ENCODE data around the gene CTSE. TPM values are rescaled to one million over a fixed set of nuclear protein-coding genes. Genes with fewer than 3 reads are reported as not detected.

Gene CTSE
- total and polyA plus RNA-seq, 2 of the 4 experiments (the other 2 are of a cell fraction) = not detected

DNA sequence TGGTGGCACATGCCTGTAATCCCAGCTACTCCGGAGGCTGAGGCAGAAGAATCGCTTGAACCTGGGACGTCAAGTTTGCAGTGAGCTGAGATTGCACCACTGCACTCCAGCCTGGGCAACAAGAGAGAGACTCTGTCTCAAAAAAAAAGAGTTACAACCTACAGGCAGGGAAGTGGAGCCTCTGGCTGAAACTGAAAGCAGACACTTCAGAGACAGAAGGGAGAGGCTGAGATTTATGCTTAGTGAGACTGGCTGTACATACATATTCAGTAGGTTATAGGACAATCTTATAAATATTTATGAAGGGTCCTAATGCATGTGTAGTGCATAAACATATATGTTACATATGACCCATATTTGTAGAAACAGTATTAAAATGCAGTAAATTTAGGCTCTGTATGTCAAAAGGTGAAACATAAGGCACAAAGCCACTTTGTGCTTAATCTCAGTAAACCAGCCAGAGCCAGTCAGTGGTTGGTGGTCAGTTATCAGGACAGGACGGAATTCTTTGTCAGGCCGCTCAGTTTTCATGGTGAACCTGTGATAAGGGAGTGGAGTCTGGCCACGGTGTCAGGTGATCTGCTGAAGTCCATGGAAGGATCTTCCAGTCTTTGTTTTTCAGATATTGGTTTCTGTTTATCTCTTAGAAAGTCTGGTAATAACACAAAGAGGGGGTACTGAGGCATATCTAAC, 42.9 kb upstream of the CTSE start:
- no peak overlapping the region for H2AK5ac ChIP-seq (ENCODE audit: low read depth, low read length)
- no peak overlapping the region for H2BK5ac ChIP-seq (ENCODE audit: low read depth, low read length, poor library complexity, severe bottlenecking)
- CTCF ChIA-PET = no interaction called here
- H4K5ac ChIP-seq (ENCODE audit: low read depth, low read length) = no peak overlapping the region
- H4K8ac ChIP-seq (ENCODE audit: low read depth in 2 of 2, low read length in 2 of 2) = no peak overlapping the region
- intact Hi-C loops (cut with micrococcal nuclease) = no loop called here
- H2AFZ ChIP-seq (replicated peaks; ENCODE audit: low read length, poor library complexity) = no peak overlapping the region
- H2BK15ac ChIP-seq (ENCODE audit: low read depth, low read length) = no peak overlapping the region
- no peak overlapping the region for H3K4me3 ChIP-seq (ENCODE audit: insufficient read depth, low read depth, low read length)
- H3K18ac ChIP-seq (ENCODE audit: low read depth, low read length) = no peak overlapping the region
- H3K4me1 ChIP-seq (ENCODE audit: control insufficient read depth, insufficient read depth, low read length) = no peaks in the 10 kb centered on the region
- DNase-seq = no peak
- no peak overlapping the region for H3K27ac ChIP-seq (ENCODE audit: insufficient read depth, low read length)
- no peak overlapping the region for H2AK9ac ChIP-seq (replicated peaks; ENCODE audit: low read depth, low read length, poor library complexity)
- no peak overlapping the region for H3K9ac ChIP-seq (ENCODE audit: low read depth, low read length)
- H3K23ac ChIP-seq (ENCODE audit: low read depth, low read length) = no peak overlapping the region
- BruUV-seq (replicated peaks) = no TSS peak
- no peak overlapping the region for H2BK20ac ChIP-seq (ENCODE audit: low read depth, low read length)
- no peaks in the 10 kb centered on the region for H3K36me3 ChIP-seq (ENCODE audit: control insufficient read depth, insufficient read depth, low read length)
- no peak for ATAC-seq (ENCODE audit: low read depth)
- in situ Hi-C loops (cut with MboI; ENCODE audit: low sequenced_read_pairs) = no loop called here
- H3K14ac ChIP-seq (replicated peaks; ENCODE audit: low read depth, low read length) = no peak overlapping the region
- no peaks in the 10 kb centered on the region for H4K20me1 ChIP-seq (ENCODE audit: insufficient read depth, low read length)
- POLR2A ChIA-PET (ENCODE audit: unreplicated experiment) = no interaction called here
- 11% methylated on average over 3 of the region's 6 CpGs; no CpG with 5 or more reads in 1 of the 2 experiments for WGBS, 2 experiments (ENCODE audit: extremely low coverage in 2 of 2, insufficient read length in 1 of 2)
- no peak overlapping the region for H4K91ac ChIP-seq (ENCODE audit: insufficient read depth, low read depth, low read length)
- no peaks in the 10 kb centered on the region for H3K79me1 ChIP-seq (ENCODE audit: low read depth in 1 of 2, low read length in 2 of 2)
- H3K27me3 ChIP-seq (ENCODE audit: control insufficient read depth, insufficient read depth, low read length) = peaks cover 31% of the 10 kb centered on the region
- H3K9me1 ChIP-seq (ENCODE audit: insufficient read depth, low read length) = no peaks in the 10 kb centered on the region
- TF ChIP-seq CEBPB (IDR thresholded peaks at IDR 0.05; ENCODE audit: low read depth, low read length) (no peak), MAFK (IDR thresholded peaks at IDR 0.05; ENCODE audit: low read depth, low read length) (no peak), FOS (IDR thresholded peaks at IDR 0.05; ENCODE audit: low read depth, low read length) (no peak), RCOR1 (IDR thresholded peaks at IDR 0.05; ENCODE audit: insufficient replicate concordance, low read length) (no peak), MXI1 (IDR thresholded peaks at IDR 0.05; ENCODE audit: borderline replicate concordance, low read depth, low read length) (no peak), SMC3 (IDR thresholded peaks at IDR 0.05; ENCODE audit: low read depth, low read length) (no peak), POLR2A (IDR thresholded peaks at IDR 0.05; ENCODE audit: low read depth, low read length) (no peak), NFE2L2 (IDR thresholded peaks at IDR 0.05; ENCODE audit: low read depth, low read length) (no peak), RAD21 (IDR thresholded peaks at IDR 0.05; ENCODE audit: low read length) (no peak), MAZ (IDR thresholded peaks at IDR 0.05; ENCODE audit: borderline replicate concordance, low read depth, low read length) (no peak), BHLHE40 (IDR thresholded peaks at IDR 0.05; ENCODE audit: low read depth, low read length) (no peak), CHD1 (IDR thresholded peaks at IDR 0.05; ENCODE audit: low read depth, low read length) (no peak), RFX5 (IDR thresholded peaks at IDR 0.05; ENCODE audit: low read depth, low read length) (no peak)
- TF ChIP-seq, protein P1, sequence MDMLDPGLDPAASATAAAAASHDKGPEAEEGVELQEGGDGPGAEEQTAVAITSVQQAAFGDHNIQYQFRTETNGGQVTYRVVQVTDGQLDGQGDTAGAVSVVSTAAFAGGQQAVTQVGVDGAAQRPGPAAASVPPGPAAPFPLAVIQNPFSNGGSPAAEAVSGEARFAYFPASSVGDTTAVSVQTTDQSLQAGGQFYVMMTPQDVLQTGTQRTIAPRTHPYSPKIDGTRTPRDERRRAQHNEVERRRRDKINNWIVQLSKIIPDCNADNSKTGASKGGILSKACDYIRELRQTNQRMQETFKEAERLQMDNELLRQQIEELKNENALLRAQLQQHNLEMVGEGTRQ (IDR thresholded peaks at IDR 0.05; ENCODE audit: low read depth, low read length) = no peak
- TF ChIP-seq, protein P2, sequence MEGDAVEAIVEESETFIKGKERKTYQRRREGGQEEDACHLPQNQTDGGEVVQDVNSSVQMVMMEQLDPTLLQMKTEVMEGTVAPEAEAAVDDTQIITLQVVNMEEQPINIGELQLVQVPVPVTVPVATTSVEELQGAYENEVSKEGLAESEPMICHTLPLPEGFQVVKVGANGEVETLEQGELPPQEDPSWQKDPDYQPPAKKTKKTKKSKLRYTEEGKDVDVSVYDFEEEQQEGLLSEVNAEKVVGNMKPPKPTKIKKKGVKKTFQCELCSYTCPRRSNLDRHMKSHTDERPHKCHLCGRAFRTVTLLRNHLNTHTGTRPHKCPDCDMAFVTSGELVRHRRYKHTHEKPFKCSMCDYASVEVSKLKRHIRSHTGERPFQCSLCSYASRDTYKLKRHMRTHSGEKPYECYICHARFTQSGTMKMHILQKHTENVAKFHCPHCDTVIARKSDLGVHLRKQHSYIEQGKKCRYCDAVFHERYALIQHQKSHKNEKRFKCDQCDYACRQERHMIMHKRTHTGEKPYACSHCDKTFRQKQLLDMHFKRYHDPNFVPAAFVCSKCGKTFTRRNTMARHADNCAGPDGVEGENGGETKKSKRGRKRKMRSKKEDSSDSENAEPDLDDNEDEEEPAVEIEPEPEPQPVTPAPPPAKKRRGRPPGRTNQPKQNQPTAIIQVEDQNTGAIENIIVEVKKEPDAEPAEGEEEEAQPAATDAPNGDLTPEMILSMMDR (conservative IDR thresholded peaks at IDR 0.05; ENCODE audit: low read depth, low read length) = no peak
- TF ChIP-seq, protein P3, sequence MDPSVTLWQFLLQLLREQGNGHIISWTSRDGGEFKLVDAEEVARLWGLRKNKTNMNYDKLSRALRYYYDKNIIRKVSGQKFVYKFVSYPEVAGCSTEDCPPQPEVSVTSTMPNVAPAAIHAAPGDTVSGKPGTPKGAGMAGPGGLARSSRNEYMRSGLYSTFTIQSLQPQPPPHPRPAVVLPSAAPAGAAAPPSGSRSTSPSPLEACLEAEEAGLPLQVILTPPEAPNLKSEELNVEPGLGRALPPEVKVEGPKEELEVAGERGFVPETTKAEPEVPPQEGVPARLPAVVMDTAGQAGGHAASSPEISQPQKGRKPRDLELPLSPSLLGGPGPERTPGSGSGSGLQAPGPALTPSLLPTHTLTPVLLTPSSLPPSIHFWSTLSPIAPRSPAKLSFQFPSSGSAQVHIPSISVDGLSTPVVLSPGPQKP (IDR thresholded peaks at IDR 0.05; ENCODE audit: borderline replicate concordance, low read depth, low read length) = no peak
- H3K56ac ChIP-seq (ENCODE audit: extremely low read depth, insufficient read depth, low read length) = no peak overlapping the region
- no peak overlapping the region for H3K4ac ChIP-seq (ENCODE audit: low read depth, low read length)
- H2BK120ac ChIP-seq (ENCODE audit: low read depth, low read length) = no peak overlapping the region
- dilution Hi-C loops (cut with HindIII; ENCODE audit: low sequenced_read_pairs, unreplicated experiment) = no loop called here
- no peaks in the 10 kb centered on the region for H3K9me3 ChIP-seq (ENCODE audit: control insufficient read depth, insufficient read depth, low read length)
- H3K4me2 ChIP-seq (ENCODE audit: low read depth, low read length) = no peak overlapping the region
